Measurements from ENCODE around the gene MKLN1. TPM values are rescaled to one million over a fixed set of nuclear protein-coding genes. Genes with fewer than 3 reads are reported as not detected.

MKLN1 gene
- total and polyA plus RNA-seq, 2 donors (not counting 1 experiment from before 2014, with no cell fraction given), result 8.5 to 68.4 TPM

DNA sequence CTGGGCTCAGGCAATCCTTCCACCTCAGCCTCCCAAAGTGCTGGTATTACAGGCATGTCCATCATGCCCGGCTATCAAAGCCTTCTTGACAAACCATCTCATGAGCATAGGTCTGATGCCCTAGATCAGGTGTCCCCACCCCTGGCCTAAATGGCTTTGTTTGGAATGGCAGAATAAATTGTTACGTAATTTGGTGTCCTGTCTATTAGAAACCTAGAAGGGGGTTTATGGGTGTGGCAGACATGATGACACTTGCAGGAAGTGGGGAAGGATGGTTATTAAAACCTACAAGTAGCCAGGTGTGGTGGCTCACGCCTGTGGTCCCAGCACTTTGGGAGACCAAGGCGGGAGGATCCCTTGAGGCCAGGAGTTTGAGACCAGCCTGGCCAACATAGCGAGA is 38.6 kb upstream of the MKLN1 start:
- Histone ChIP-seq H3K79me2 (ENCODE audit: control insufficient read depth, insufficient read depth, low read length) (no peaks in the 10 kb centered on the region), H3K27ac (ENCODE audit: low read length in 2 of 2) (no peak overlapping the region), H3K4me1 (ENCODE audit: control insufficient read depth in 2 of 2, insufficient read depth in 2 of 2, low read length in 2 of 2) (no peaks in the 10 kb centered on the region), H3K9ac (ENCODE audit: low read length) (no peak overlapping the region), H3K4me3 (ENCODE audit: control extremely low read depth in 1 of 5, extremely low read depth in 1 of 5, insufficient read depth in 1 of 5, low read depth in 2 of 5, low read length in 4 of 5) (no peak overlapping the region), H3K36me3 (replicated peaks in 1 of 2; ENCODE audit: control extremely low read depth in 1 of 2, control insufficient read depth in 1 of 2, extremely low read depth in 1 of 2, insufficient read depth in 2 of 2, low read length in 1 of 2) (no peaks in the 10 kb centered on the region), H3K4me2 (replicated peaks; ENCODE audit: low read depth, low read length, poor library complexity, severe bottlenecking) (no peak overlapping the region), H2AFZ (ENCODE audit: insufficient read depth, low read depth, low read length, poor library complexity, severe bottlenecking) (no peak overlapping the region), H4K20me1 (ENCODE audit: control insufficient read depth, insufficient read depth, low read length, poor library complexity, severe bottlenecking) (no peaks in the 10 kb centered on the region), H3K9me3 (ENCODE audit: control extremely low read depth in 1 of 3, control insufficient read depth in 2 of 3, insufficient read depth in 1 of 3, low read length in 2 of 3) (peaks cover 0 to 3% (median 0%) of the 10 kb centered on the region in 3 donors), H3K27me3 (replicated peaks in 1 of 4; ENCODE audit: control extremely low read depth in 1 of 4, control insufficient read depth in 3 of 4, insufficient read depth in 4 of 4, low read length in 3 of 4) (no peaks in the 10 kb centered on the region)
- no peak overlapping the region for H3K4me3 Mint-ChIP-seq
- TF ChIP-seq, protein P1, sequence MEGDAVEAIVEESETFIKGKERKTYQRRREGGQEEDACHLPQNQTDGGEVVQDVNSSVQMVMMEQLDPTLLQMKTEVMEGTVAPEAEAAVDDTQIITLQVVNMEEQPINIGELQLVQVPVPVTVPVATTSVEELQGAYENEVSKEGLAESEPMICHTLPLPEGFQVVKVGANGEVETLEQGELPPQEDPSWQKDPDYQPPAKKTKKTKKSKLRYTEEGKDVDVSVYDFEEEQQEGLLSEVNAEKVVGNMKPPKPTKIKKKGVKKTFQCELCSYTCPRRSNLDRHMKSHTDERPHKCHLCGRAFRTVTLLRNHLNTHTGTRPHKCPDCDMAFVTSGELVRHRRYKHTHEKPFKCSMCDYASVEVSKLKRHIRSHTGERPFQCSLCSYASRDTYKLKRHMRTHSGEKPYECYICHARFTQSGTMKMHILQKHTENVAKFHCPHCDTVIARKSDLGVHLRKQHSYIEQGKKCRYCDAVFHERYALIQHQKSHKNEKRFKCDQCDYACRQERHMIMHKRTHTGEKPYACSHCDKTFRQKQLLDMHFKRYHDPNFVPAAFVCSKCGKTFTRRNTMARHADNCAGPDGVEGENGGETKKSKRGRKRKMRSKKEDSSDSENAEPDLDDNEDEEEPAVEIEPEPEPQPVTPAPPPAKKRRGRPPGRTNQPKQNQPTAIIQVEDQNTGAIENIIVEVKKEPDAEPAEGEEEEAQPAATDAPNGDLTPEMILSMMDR (IDR thresholded peaks at IDR 0.05), result no peak
- no peak for TF ChIP-seq EZH2 (IDR thresholded peaks at IDR 0.05; ENCODE audit: borderline replicate concordance, insufficient read depth, low read depth, low read length, poor library complexity, severe bottlenecking)
- CTCF ChIA-PET, result no interaction called here
- intact Hi-C loops (cut with micrococcal nuclease), result no loop called here
- no peaks in the 10 kb centered on the region for H3K9me3 Mint-ChIP-seq (ENCODE audit: insufficient read depth)
- no peak overlapping the region for H3K27ac Mint-ChIP-seq
- no peaks in the 10 kb centered on the region for H3K27me3 Mint-ChIP-seq
- no peaks in the 10 kb centered on the region for H3K4me1 Mint-ChIP-seq
- 100% methylated on average over 3 of the region's 5 CpGs for WGBS (ENCODE audit: insufficient coverage)
- DNase-seq (no peak), ATAC-seq (ENCODE audit: low read depth) (no peak)
- POLR2A ChIA-PET, result interaction anchor here (0.6 kb wide), 1 partner anchor 162 kb away, joined by 4 read pairs; no protein-coding TSS in a partner anchor

DNA sequence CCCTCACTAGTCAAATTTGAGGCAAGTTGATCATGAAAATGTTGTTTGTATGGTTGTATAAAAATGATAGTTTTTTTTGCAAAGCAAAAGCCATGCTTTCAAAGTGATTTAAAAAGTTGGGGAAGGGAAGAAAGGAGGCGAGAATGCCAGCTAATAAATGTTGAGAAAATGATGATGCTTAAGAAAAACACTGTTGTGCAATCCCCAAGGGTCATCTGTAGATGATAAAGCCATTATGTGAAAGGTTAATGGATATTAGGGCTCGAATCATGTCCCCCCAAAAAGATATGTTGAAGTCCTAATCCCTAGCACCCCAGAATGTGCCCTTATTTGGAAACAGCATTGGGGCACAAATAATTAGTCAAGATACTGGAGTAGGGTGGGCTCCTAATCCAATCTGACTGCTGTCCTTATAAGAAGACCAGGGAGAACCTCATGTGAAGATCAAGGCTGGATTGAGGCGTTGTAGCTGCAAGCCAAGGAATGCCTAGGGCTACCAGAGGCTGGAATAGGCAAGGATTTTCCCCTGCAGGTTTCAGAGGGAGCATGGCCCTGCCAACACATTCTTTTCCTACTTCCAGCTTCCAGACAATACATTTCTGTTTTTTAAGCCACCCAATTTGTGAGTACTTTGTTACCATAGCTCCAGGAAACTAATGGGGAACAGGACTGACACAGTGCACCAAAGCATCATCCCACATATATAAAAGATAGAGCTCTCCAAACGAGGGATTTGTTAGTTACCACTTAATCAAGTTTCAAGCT is 35.4 kb upstream of the MKLN1 start:
- Histone ChIP-seq H3K9me3 (ENCODE audit: control extremely low read depth in 1 of 3, control insufficient read depth in 2 of 3, insufficient read depth in 1 of 3, low read length in 2 of 3) (peaks cover 0 to 3% (median 0%) of the 10 kb centered on the region in 3 donors), H2AFZ (ENCODE audit: insufficient read depth, low read depth, low read length, poor library complexity, severe bottlenecking) (no peak overlapping the region), H3K36me3 (replicated peaks in 1 of 2; ENCODE audit: control extremely low read depth in 1 of 2, control insufficient read depth in 1 of 2, extremely low read depth in 1 of 2, insufficient read depth in 2 of 2, low read length in 1 of 2) (no peaks in the 10 kb centered on the region), H3K4me2 (replicated peaks; ENCODE audit: low read depth, low read length, poor library complexity, severe bottlenecking) (no peak overlapping the region), H3K79me2 (ENCODE audit: control insufficient read depth, insufficient read depth, low read length) (no peaks in the 10 kb centered on the region), H3K27me3 (replicated peaks in 1 of 4; ENCODE audit: control extremely low read depth in 1 of 4, control insufficient read depth in 3 of 4, insufficient read depth in 4 of 4, low read length in 3 of 4) (no peaks in the 10 kb centered on the region), H3K27ac (ENCODE audit: low read length in 2 of 2) (no peak overlapping the region), H3K9ac (ENCODE audit: low read length) (no peak overlapping the region), H4K20me1 (ENCODE audit: control insufficient read depth, insufficient read depth, low read length, poor library complexity, severe bottlenecking) (no peaks in the 10 kb centered on the region), H3K4me3 (ENCODE audit: control extremely low read depth in 1 of 5, extremely low read depth in 1 of 5, insufficient read depth in 1 of 5, low read depth in 2 of 5, low read length in 4 of 5) (no peak overlapping the region), H3K4me1 (ENCODE audit: control insufficient read depth in 2 of 2, insufficient read depth in 2 of 2, low read length in 2 of 2) (no peaks in the 10 kb centered on the region)
- CTCF ChIA-PET, result interaction anchor here (1.0 to 1.7 kb wide), 2 partner anchors 9 to 11 kb away, joined by 4 to 8 read pairs; no protein-coding TSS in a partner anchor
- DNase-seq (no peak), ATAC-seq (ENCODE audit: low read depth) (no peak)
- POLR2A ChIA-PET, result no interaction called here
- no peaks in the 10 kb centered on the region for H3K4me1 Mint-ChIP-seq
- intact Hi-C loops (cut with micrococcal nuclease), result no loop called here
- TF ChIP-seq, protein P1 (IDR thresholded peaks at IDR 0.05), result no peak
- TF ChIP-seq EZH2 (IDR thresholded peaks at IDR 0.05; ENCODE audit: borderline replicate concordance, insufficient read depth, low read depth, low read length, poor library complexity, severe bottlenecking), result no peak
- H3K27me3 Mint-ChIP-seq, result no peaks in the 10 kb centered on the region
- H3K27ac Mint-ChIP-seq, result no peak overlapping the region
- H3K4me3 Mint-ChIP-seq, result no peak overlapping the region
- H3K9me3 Mint-ChIP-seq (ENCODE audit: insufficient read depth), result no peaks in the 10 kb centered on the region
- 85% methylated on average over 3 of the region's 4 CpGs for WGBS (ENCODE audit: insufficient coverage)

Data from B cell (primary cell).